SU-DHL-6 (cell line): ENCODE results near the gene AQP1.

Source experiments
- CTCF ChIP-seq: fragments of 200-600 bp; sonication (generic); IDR thresholded peaks from one replicate; pipeline ENCODE4 v1.5.1; 2017; ENCODE audit warnings: antibody characterized with exemption, mild to moderate bottlenecking, low read length, moderate library complexity; ENCODE audit not compliant: insufficient read depth, poor library complexity, severe bottlenecking
- EZH2phosphoT487 ChIP-seq: fragments of 200-600 bp; sonication (generic), shearing (Covaris generic); conservative IDR thresholded peaks from 2 replicates; pipeline ENCODE4 v1.6.1; 2018; ENCODE audit warnings: mild to moderate bottlenecking, antibody characterized with exemption, low read length, moderate library complexity, mixed read lengths

DNA sequence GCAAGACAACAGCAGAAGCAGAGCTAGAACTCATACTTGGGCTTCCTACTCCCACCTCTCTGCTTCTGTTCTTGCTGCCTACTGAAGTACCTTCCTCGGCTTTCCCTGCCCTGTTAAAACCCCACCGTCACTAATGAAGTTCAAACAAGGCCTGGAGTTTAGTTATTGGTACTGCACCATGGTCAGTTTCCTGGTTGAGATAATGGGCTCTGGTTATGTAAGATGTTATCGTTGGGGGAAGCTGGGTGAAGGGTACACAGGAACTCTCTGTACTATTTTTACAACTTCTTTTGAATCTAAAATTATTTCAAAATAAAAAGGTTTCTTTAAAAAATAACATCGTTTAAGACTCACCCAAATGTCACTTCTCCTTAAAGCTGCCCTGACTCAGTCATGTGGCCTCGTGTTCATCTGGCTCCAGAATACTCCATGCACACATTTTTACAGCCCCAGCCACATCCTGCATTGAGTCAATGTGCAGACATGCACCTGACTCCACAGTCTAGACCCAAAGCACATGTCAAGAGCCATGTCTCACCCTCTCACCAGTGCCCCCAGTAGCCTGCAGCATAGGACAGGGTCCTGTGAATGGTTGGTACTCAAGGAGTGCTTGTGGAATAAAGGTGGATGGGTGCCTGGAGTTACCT lies 36.9 kb upstream of the AQP1 start:
- no peak for TF ChIP-seq EZH2phosphoT487
- TF ChIP-seq CTCF = no peak
